A549 (cell line): ENCODE results near the gene SMARCAL1. TPM values are rescaled to one million over a fixed set of nuclear protein-coding genes. Genes with fewer than 3 reads are reported as not detected.

Experiments used
- ATAC-seq, 2 experiments: fragments of 200-7000 bp in 1 of 2; fragments of >200 bp in 1 of 2; cut with Nextera tagmentation in 1 of 2; cut with Tn5 transposase in 1 of 2; 3 replicates each; pipeline versions ENCODE4 v1.8.0 to v1.9.1; 2018 to 2020; ENCODE audit warnings: mild to moderate bottlenecking in 1 of 2, moderate library complexity in 1 of 2
- CTCF ChIA-PET: fragments of 300-600 bp; sonication (Branson Sonifier 250); formaldehyde crosslinking; extraction: SDS; loops from one replicate; lab custom pipeline; 2021; ENCODE audit warnings: antibody characterized with exemption, inconsistent platforms; lab: Yijun Ruan, JAX
- POLR2A ChIA-PET: fragments of 350-600 bp; formaldehyde crosslinking; extraction: SDS; loops from one replicate; lab custom pipeline; 2021; ENCODE audit warnings: antibody characterized with exemption, inconsistent platforms; lab: Yijun Ruan, JAX
- DNase-seq, 2 experiments: peaks; one replicate each; pipeline versions ENCODE4 v3.0.0 to v3.0.0-alpha.2; 2011 to 2016; ENCODE audit warnings: low read depth in 1 of 2, low spot score in 1 of 2
- FAIRE-seq: peaks from 2 replicates; lab custom pipeline; 2011; peaks lifted over from hg19 to GRCh38; lab: Jason Lieb, UNC
- H3K27ac ChIP-seq, 2 experiments: fragments of >200 bp; sonication (Bioruptor Twin); formaldehyde crosslinking; 3 replicates each; pipeline ENCODE4 v1.5.1; 2016 to 2017
- H3K4me1 ChIP-seq: fragments of >200 bp; sonication (Bioruptor Twin); formaldehyde crosslinking; 3 replicates; pipeline ENCODE4 v1.6.1; 2016
- H3K4me2 ChIP-seq: fragments of >200 bp; sonication (Bioruptor Twin); formaldehyde crosslinking; 3 replicates; pipeline ENCODE4 v1.6.1; 2016
- H3K4me3 ChIP-seq: fragments of >200 bp; sonication (Bioruptor Twin); formaldehyde crosslinking; 3 replicates; pipeline ENCODE4 v1.5.1; 2016
- H3K9me3 ChIP-seq: fragments of >200 bp; sonication (Bioruptor Twin); formaldehyde crosslinking; 3 replicates; pipeline ENCODE4 v1.6.1; 2016
- BHLHE40 ChIP-seq: IDR thresholded peaks from 2 replicates; pipeline ENCODE4 v1.6.1; 2012; ENCODE audit warnings: low read depth, low read length, inconsistent platforms
- CBX2 ChIP-seq: fragments of 200-600 bp; sonication (generic); IDR thresholded peaks from 2 replicates; pipeline ENCODE4 v1.6.1; 2016; ENCODE audit warnings: low read depth, mild to moderate bottlenecking, borderline replicate concordance
- CBX8 ChIP-seq: fragments of 200-600 bp; sonication (generic); IDR thresholded peaks from 2 replicates; pipeline ENCODE4 v1.6.1; 2016
- CHD2 ChIP-seq: fragments of 150-350 bp; IDR thresholded peaks from 2 replicates; pipeline ENCODE4 v1.6.1; 2014; ENCODE audit warnings: low read length; ENCODE audit not compliant: partially characterized antibody
- EHF ChIP-seq: fragments of 250-450 bp; sonication (Bioruptor Pico); IDR thresholded peaks from 2 replicates; pipeline ENCODE4 v1.5.0; 2020; ENCODE audit warnings: mild to moderate bottlenecking
- EHMT2 ChIP-seq: fragments of 200-600 bp; sonication (generic); IDR thresholded peaks from 2 replicates; pipeline ENCODE4 v1.6.1; 2016; ENCODE audit warnings: antibody characterized with exemption, low read depth, mild to moderate bottlenecking, moderate library complexity
- EP300 ChIP-seq, 2 experiments: fragments of >200 bp; sonication (Bioruptor Twin); formaldehyde crosslinking; IDR thresholded peaks; 2 replicates in 1 of 2; 3 replicates in 1 of 2; pipeline ENCODE4 v1.6.1; 2016 to 2017
- ESRRA ChIP-seq: fragments of 150-350 bp; IDR thresholded peaks from 2 replicates; pipeline ENCODE4 v1.6.1; 2014; ENCODE audit warnings: mild to moderate bottlenecking, low read length, borderline replicate concordance
- FOSB ChIP-seq: fragments of 250-450 bp; sonication (Bioruptor Pico); IDR thresholded peaks from 2 replicates; pipeline ENCODE4 v1.5.0; 2020; ENCODE audit warnings: mild to moderate bottlenecking, moderate library complexity
- FOSL2 ChIP-seq, 2 experiments: fragments of 450-650 bp in 1 of 2; fragments of >200 bp in 1 of 2; sonication (Bioruptor Twin) in 1 of 2; formaldehyde crosslinking; IDR thresholded peaks; 2 replicates each; pipeline versions ENCODE4 v1.5.0 to v1.6.1; 2016 to 2020; ENCODE audit warnings: mild to moderate bottlenecking in 1 of 2, moderate library complexity in 1 of 2
- FOXS1 ChIP-seq: fragments of 250-450 bp; sonication (Bioruptor Pico); IDR thresholded peaks from 2 replicates; pipeline ENCODE4 v1.5.0; 2020; ENCODE audit warnings: mild to moderate bottlenecking, moderate library complexity
- HEYL ChIP-seq: fragments of 250-450 bp; sonication (Bioruptor Pico); IDR thresholded peaks from 2 replicates; pipeline ENCODE4 v1.8.0; 2021; ENCODE audit warnings: mild to moderate bottlenecking, moderate library complexity
- HOXB13 ChIP-seq: fragments of 250-450 bp; sonication (Bioruptor Pico); IDR thresholded peaks from 2 replicates; pipeline ENCODE4 v1.5.0; 2020; ENCODE audit warnings: low read depth, mild to moderate bottlenecking, moderate library complexity
- HOXB5 ChIP-seq: fragments of 250-450 bp; sonication (Bioruptor Pico); IDR thresholded peaks from 2 replicates; pipeline ENCODE4 v1.5.0; 2020; ENCODE audit warnings: mild to moderate bottlenecking, moderate library complexity
- MAFK ChIP-seq: fragments of 450-650 bp; IDR thresholded peaks from 2 replicates; pipeline ENCODE4 v1.6.1; 2014; ENCODE audit not compliant: partially characterized antibody
- MAZ ChIP-seq: fragments of 150-350 bp; IDR thresholded peaks from 2 replicates; pipeline ENCODE4 v1.6.1; 2014; ENCODE audit warnings: antibody characterized with exemption, low read depth, low read length, borderline replicate concordance
- NFE2L2 ChIP-seq: fragments of 150-350 bp; conservative IDR thresholded peaks from 2 replicates; pipeline ENCODE4 v1.6.1; 2014; ENCODE audit warnings: low read length
- NR3C1 ChIP-seq: fragments of >200 bp; sonication (Bioruptor Twin); formaldehyde crosslinking; IDR thresholded peaks from 3 replicates; pipeline ENCODE4 v1.6.1; 2017
- PHF8 ChIP-seq: fragments of 200-600 bp; sonication (generic); IDR thresholded peaks from 2 replicates; pipeline ENCODE4 v1.6.1; 2016; ENCODE audit warnings: low read depth, mild to moderate bottlenecking, antibody characterized with exemption, moderate library complexity, borderline replicate concordance
- RAD21 ChIP-seq, 2 experiments: fragments of >200 bp in 1 of 2; sonication (Bioruptor Twin) in 1 of 2; formaldehyde crosslinking in 1 of 2; IDR thresholded peaks in 1 of 2; conservative IDR thresholded peaks in 1 of 2; 2 replicates in 1 of 2; 3 replicates in 1 of 2; pipeline ENCODE4 v1.6.1; 2012 to 2018; ENCODE audit warnings: inconsistent platforms in 1 of 2
- RFX5 ChIP-seq: fragments of 450-650 bp; IDR thresholded peaks from 2 replicates; pipeline ENCODE4 v1.7.1; 2014; ENCODE audit warnings: antibody characterized with exemption, mild to moderate bottlenecking, moderate library complexity
- TFCP2L1 ChIP-seq: fragments of 250-450 bp; sonication (Bioruptor Pico); IDR thresholded peaks from 2 replicates; pipeline ENCODE4 v1.5.0; 2021; ENCODE audit warnings: mild to moderate bottlenecking
- ZSCAN20 ChIP-seq: fragments of 250-450 bp; sonication (Bioruptor Pico); IDR thresholded peaks from 2 replicates; pipeline ENCODE4 v1.8.0; 2022; ENCODE audit warnings: mild to moderate bottlenecking, moderate library complexity
- WGBS: methylation state at CpG from one replicate; pipeline ENCODE4 v1.1.6; 2017; ENCODE audit errors: missing lambda C conversion rate; 5-methylcytosine and 5-hydroxymethylcytosine counted together
- polyA plus RNA-seq, 4 experiments: library from polyadenylated mRNA; depleted of rRNA in 3 of 4; stranded (reverse); fragments of >200 nt; fragmentation: RNase III in 1 of 4; extraction: RNeasy Plus Mini Kit Qiagen cat#74134 plus additional on column Dnase treatment in 1 of 4; gene quantifications; 2 replicates in 3 of 4; 3 replicates in 1 of 4; pipeline ENCODE4 v1.2.3, GENCODE V29; 2011 to 2017
- TF ChIP-seq, protein P1 (sequence below): IDR thresholded peaks from 2 replicates; pipeline ENCODE4 v1.6.1; 2012
- TF ChIP-seq, protein P2 (sequence below): fragments of >200 bp; sonication (Bioruptor Twin); formaldehyde crosslinking; IDR thresholded peaks from 3 replicates; pipeline ENCODE4 v1.6.1; 2016
- TF ChIP-seq, protein P3 (sequence below): fragments of 250-450 bp; sonication (Bioruptor Pico); IDR thresholded peaks from 2 replicates; pipeline ENCODE4 v1.5.0; 2021; ENCODE audit warnings: mild to moderate bottlenecking, moderate library complexity, borderline replicate concordance
- TF ChIP-seq, protein P4 (sequence below): fragments of >200 bp; sonication (Bioruptor Twin); formaldehyde crosslinking; IDR thresholded peaks from 2 replicates; pipeline ENCODE4 v1.6.1; 2016

Gene SMARCAL1
- polyA plus RNA-seq, 2 of the 4 experiments (the other 2 are of a cell fraction) = 18.4 to 28.7 TPM

DNA sequence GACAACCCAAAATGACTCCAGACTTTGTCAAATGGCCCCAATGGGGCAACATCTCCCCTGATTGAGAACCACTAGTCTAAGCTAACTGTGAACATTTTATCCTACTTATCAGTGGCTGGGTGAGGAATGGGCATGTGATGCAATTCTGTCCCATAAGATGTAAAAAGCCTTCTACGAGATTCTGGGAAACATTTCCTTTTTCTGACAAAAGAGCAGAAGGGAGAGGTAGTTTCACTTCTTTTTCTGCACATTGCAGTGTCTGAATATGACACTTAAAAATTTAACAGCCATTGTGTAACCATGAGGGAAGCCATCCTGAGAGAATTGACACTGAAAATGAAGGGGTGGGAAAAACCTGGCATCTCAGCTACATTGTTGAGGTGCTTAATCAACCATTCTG, 22.7 kb upstream of the SMARCAL1 start:
- H3K9me3 ChIP-seq = no peaks in the 10 kb centered on the region
- WGBS = 77% methylated on average over 1 of the region's 1 CpG
- ATAC-seq (no peak), FAIRE-seq (no peak), DNase-seq (no peak)
- peaks cover 4% of the 10 kb centered on the region; the same call in 1 of the 3 replicates for H3K4me1 ChIP-seq
- POLR2A ChIA-PET = no interaction called here
- TF ChIP-seq, protein P1, sequence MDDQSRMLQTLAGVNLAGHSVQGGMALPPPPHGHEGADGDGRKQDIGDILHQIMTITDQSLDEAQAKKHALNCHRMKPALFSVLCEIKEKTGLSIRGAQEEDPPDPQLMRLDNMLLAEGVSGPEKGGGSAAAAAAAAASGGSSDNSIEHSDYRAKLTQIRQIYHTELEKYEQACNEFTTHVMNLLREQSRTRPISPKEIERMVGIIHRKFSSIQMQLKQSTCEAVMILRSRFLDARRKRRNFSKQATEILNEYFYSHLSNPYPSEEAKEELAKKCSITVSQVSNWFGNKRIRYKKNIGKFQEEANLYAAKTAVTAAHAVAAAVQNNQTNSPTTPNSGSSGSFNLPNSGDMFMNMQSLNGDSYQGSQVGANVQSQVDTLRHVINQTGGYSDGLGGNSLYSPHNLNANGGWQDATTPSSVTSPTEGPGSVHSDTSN = no peak
- TF ChIP-seq HEYL = no peak
- no peak for TF ChIP-seq ESRRA
- TF ChIP-seq RFX5 = no peak
- TF ChIP-seq, protein P2, sequence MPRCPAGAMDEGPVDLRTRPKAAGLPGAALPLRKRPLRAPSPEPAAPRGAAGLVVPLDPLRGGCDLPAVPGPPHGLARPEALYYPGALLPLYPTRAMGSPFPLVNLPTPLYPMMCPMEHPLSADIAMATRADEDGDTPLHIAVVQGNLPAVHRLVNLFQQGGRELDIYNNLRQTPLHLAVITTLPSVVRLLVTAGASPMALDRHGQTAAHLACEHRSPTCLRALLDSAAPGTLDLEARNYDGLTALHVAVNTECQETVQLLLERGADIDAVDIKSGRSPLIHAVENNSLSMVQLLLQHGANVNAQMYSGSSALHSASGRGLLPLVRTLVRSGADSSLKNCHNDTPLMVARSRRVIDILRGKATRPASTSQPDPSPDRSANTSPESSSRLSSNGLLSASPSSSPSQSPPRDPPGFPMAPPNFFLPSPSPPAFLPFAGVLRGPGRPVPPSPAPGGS = no peak
- TF ChIP-seq EHMT2 = no peak
- TF ChIP-seq FOSB (CRISPR knock-in tag) = no peak
- no peak for TF ChIP-seq BHLHE40
- TF ChIP-seq TFCP2L1 (CRISPR knock-in tag) = no peak
- no peak for TF ChIP-seq RAD21 (conservative IDR thresholded peaks at IDR 0.05 in 1 of 2, IDR thresholded peaks at IDR 0.05 in 1 of 2)
- no peak for TF ChIP-seq CHD2
- no peak for TF ChIP-seq NFE2L2
- TF ChIP-seq PHF8 = no peak
- no peak for TF ChIP-seq NR3C1
- TF ChIP-seq MAFK = no peak
- no peak for TF ChIP-seq FOXS1 (CRISPR knock-in tag)
- TF ChIP-seq EHF (CRISPR knock-in tag) = no peak
- TF ChIP-seq FOSL2 (IDR thresholded peaks at IDR 0.05) = no peak
- no peak for TF ChIP-seq FOSL2 (CRISPR knock-in tag; IDR thresholded peaks at IDR 0.05)
- CTCF ChIA-PET = interaction anchor here (0.9 to 1.5 kb wide), 3 partner anchors 10 to 14 kb away, joined by 4 read pairs; no protein-coding TSS in a partner anchor
- no peak overlapping the region for H3K4me2 ChIP-seq
- no peak overlapping the region for H3K4me3 ChIP-seq
- H3K27ac ChIP-seq = no peak overlapping the region

DNA sequence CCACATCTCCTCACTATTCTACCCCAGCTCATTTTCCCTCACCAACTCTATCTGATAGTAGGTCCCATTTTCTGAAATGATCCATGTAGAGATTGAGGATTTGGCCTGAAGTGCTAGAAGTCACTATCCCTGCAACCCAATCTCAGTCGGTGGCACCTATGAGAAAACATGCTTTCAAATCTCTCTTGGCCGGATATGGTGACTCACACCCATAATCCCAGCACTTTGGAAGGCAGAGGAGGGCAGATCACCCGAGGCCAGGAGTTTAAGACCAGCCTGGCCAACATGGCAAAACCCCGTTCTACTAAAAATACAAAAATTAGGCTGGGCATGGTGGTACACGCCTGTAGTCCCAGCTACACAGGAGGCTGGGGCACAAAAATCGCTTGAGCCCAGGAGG, 20.9 kb upstream of the SMARCAL1 start:
- DNase-seq (no peak), FAIRE-seq (no peak), ATAC-seq (no peak)
- Histone ChIP-seq H3K4me3 (no peak overlapping the region), H3K4me2 (0 out of 3 replicates have a peak overlapping the region, but pooled peaks have one; percentile 12), H3K27ac (0 out of 6 replicates have a peak overlapping the region, but pooled peaks of 1 of the 2 experiments have one; percentile 33), H3K9me3 (no peaks in the 10 kb centered on the region), H3K4me1 (0 out of 3 replicates have a peak, but pooled peaks cover 4% of the 10 kb centered on the region)
- CTCF ChIA-PET = interaction anchor here (1.7 kb wide), 1 partner anchor 13 kb away, joined by 8 read pairs; no protein-coding TSS in a partner anchor
- POLR2A ChIA-PET = no interaction called here
- 56% methylated on average over 6 of the region's 6 CpGs for WGBS
- TF ChIP-seq HEYL = no peak
- TF ChIP-seq EP300 (IDR thresholded peaks at IDR 0.05) = no peak
- TF ChIP-seq ZSCAN20 (CRISPR knock-in tag) = no peak

DNA sequence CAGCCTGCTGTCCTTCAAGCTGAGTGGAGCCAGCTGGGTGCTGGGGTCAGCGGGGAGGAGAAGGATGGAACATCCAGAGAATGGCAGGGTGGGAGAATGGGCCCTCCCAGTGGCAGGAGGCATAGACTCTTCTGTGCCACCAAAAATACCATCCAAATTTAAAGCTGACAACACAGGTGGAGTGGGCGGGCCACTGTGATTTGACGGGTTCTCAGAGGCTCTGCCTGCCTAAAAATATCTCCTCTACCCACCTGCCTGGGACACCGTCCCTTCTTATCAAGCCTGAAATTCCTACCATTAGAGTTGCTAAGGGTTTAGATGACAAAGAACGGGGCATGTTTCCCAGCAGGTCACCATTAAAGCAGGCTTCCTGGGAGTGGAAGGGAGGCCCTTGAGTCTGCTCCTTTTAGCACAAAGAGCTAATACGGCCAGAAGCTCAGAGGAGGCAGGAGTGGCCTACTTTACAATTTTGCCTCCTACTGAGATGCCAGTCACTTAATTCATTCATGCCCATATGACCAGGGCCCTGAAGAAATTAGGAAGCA, 20.2 kb upstream of the SMARCAL1 start:
- ChIA-PET CTCF (interaction anchor here (1.7 kb wide), 1 partner anchor 12 kb away, joined by 8 read pairs; no protein-coding TSS in a partner anchor), POLR2A (no interaction called here)
- Histone ChIP-seq H3K4me3 (no peak overlapping the region), H3K9me3 (no peaks in the 10 kb centered on the region), H3K27ac (no peak overlapping the region), H3K4me2 (no peak overlapping the region), H3K4me1 (0 out of 3 replicates have a peak, but pooled peaks cover 4% of the 10 kb centered on the region)
- DNase-seq = no peak
- TF ChIP-seq HOXB13 (CRISPR knock-in tag) (no peak), ESRRA (no peak), MAZ (no peak), HOXB5 (no peak), CBX8 (no peak), CBX2 (no peak)
- TF ChIP-seq, protein P3, sequence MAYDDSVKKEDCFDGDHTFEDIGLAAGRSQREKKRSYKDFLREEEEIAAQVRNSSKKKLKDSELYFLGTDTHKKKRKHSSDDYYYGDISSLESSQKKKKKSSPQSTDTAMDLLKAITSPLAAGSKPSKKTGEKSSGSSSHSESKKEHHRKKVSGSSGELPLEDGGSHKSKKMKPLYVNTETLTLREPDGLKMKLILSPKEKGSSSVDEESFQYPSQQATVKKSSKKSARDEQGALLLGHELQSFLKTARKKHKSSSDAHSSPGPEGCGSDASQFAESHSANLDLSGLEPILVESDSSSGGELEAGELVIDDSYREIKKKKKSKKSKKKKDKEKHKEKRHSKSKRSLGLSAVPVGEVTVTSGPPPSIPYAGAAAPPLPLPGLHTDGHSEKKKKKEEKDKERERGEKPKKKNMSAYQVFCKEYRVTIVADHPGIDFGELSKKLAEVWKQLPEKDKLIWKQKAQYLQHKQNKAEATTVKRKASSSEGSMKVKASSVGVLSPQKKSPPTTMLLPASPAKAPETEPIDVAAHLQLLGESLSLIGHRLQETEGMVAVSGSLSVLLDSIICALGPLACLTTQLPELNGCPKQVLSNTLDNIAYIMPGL = no peak
- TF ChIP-seq, protein P4, sequence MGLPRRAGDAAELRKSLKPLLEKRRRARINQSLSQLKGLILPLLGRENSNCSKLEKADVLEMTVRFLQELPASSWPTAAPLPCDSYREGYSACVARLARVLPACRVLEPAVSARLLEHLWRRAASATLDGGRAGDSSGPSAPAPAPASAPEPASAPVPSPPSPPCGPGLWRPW = no peak
- 90% methylated on average over 6 of the region's 6 CpGs for WGBS
- no peak for FAIRE-seq
- no peak for ATAC-seq
